SK-N-SH (cell line): ENCODE results near the gene GALNTL6. TPM values are rescaled to one million over a fixed set of nuclear protein-coding genes. Genes with fewer than 3 reads are reported as not detected.

Experiments used
- CTCF ChIA-PET: fragments of 300-600, 350-600 bp; formaldehyde crosslinking; extraction: SDS; loops from one replicate; lab custom pipeline; 2021; lab: Yijun Ruan, JAX
- POLR2A ChIA-PET: fragments of 350-600 bp; sonication (Branson Sonifier 250); formaldehyde crosslinking; extraction: SDS; loops from one replicate; lab custom pipeline; 2020; ENCODE audit warnings: antibody characterized with exemption, inconsistent platforms; lab: Yijun Ruan, JAX
- DNase-seq: peaks from one replicate; pipeline ENCODE4 v3.0.0; 2012
- H2AFZ ChIP-seq: fragments of 200-600 bp; sonication (generic); 2 replicates; pipeline ENCODE4 v1.8.1; 2016; ENCODE audit warnings: antibody characterized with exemption, mild to moderate bottlenecking, low read depth
- H3F3A ChIP-seq: fragments of 200-600 bp; sonication (generic); replicated peaks from 2 replicates; pipeline ENCODE3; 2016; ENCODE audit warnings: antibody characterized with exemption, mild to moderate bottlenecking; ENCODE audit not compliant: insufficient read depth
- H3K27ac ChIP-seq, 2 experiments: fragments of 200-500 bp in 1 of 2; fragments of 200-600 bp in 1 of 2; sonication (Bioruptor generic) in 1 of 2; sonication (generic), shearing (Covaris generic) in 1 of 2; 2 replicates each; pipeline versions ENCODE4 v1.5.1 to v1.6.1; 2014 to 2016; ENCODE audit warnings: low read depth in 2 of 2, inconsistent platforms in 1 of 2, low read length in 1 of 2, mild to moderate bottlenecking in 1 of 2, mixed read lengths in 1 of 2
- H3K27me3 ChIP-seq: fragments of 200-600 bp; sonication (generic), shearing (Covaris generic); 2 replicates; pipeline ENCODE4 v1.6.1; 2016; ENCODE audit warnings: mixed run types; ENCODE audit not compliant: insufficient read depth
- H3K36me3 ChIP-seq, 2 experiments: fragments of 200-500 bp in 1 of 2; fragments of 200-600 bp in 1 of 2; sonication (Bioruptor generic) in 1 of 2; sonication (generic) in 1 of 2; replicated peaks in 1 of 2; 2 replicates each; pipeline versions ENCODE3 to v1.5.1; 2014 to 2016; ENCODE audit warnings: low read length in 1 of 2, mild to moderate bottlenecking in 1 of 2; ENCODE audit not compliant: insufficient read depth in 2 of 2, control insufficient read depth in 1 of 2
- H3K4me1 ChIP-seq, 2 experiments: fragments of 200-500 bp in 1 of 2; fragments of 200-600 bp in 1 of 2; sonication (Bioruptor generic) in 1 of 2; sonication (generic), shearing (Covaris generic) in 1 of 2; 2 replicates each; pipeline versions ENCODE4 v1.5.1 to v1.6.1; 2014 to 2016; ENCODE audit warnings: low read depth in 1 of 2, low read length in 1 of 2, mixed run types in 1 of 2; ENCODE audit not compliant: insufficient read depth in 2 of 2, control insufficient read depth in 1 of 2
- H3K4me2 ChIP-seq: fragments of 200-600 bp; sonication (generic), shearing (Covaris generic); 2 replicates; pipeline ENCODE4 v1.6.1; 2017; ENCODE audit warnings: mixed run types
- H3K4me3 ChIP-seq, 2 experiments: fragments of 200-500 bp in 1 of 2; fragments of 200-600 bp in 1 of 2; sonication (Bioruptor generic) in 1 of 2; sonication (generic), shearing (Covaris generic) in 1 of 2; 2 replicates each; pipeline versions ENCODE4 v1.5.1 to v1.8.1; 2014 to 2016; ENCODE audit warnings: low read depth in 2 of 2, inconsistent platforms in 1 of 2, low read length in 1 of 2, mild to moderate bottlenecking in 1 of 2, mixed read lengths in 1 of 2, moderate library complexity in 1 of 2
- H3K79me2 ChIP-seq: fragments of 200-600 bp; sonication (generic); 2 replicates; pipeline ENCODE4 v1.8.1; 2017; ENCODE audit warnings: mild to moderate bottlenecking; ENCODE audit not compliant: insufficient read depth
- H3K9ac ChIP-seq: fragments of 200-600 bp; sonication (generic); 2 replicates; pipeline ENCODE4 v1.6.1; 2017; ENCODE audit warnings: mixed run types
- H3K9me2 ChIP-seq: fragments of 200-600 bp; sonication (generic); 2 replicates; pipeline ENCODE4 v1.6.1; 2017; ENCODE audit warnings: mixed run types
- H3K9me3 ChIP-seq: fragments of 200-600 bp; sonication (generic); 2 replicates; pipeline ENCODE4 v1.6.1; 2017; ENCODE audit warnings: mixed run types, mild to moderate bottlenecking, moderate library complexity
- H4K20me1 ChIP-seq: fragments of 200-600 bp; sonication (generic); 2 replicates; pipeline ENCODE4 v1.6.1; 2017; ENCODE audit warnings: mild to moderate bottlenecking, mixed run types; ENCODE audit not compliant: insufficient read depth
- EP300 ChIP-seq, 2 experiments: IDR thresholded peaks; 2 replicates each; pipeline versions ENCODE4 v1.4.0 to v1.6.1; 2012; ENCODE audit warnings: borderline replicate concordance in 1 of 2, low read depth in 1 of 2, low read length in 1 of 2
- EZH2phosphoT487 ChIP-seq: fragments of 200-600 bp; sonication (generic); IDR thresholded peaks from 2 replicates; pipeline ENCODE4 v1.6.1; 2017; ENCODE audit warnings: low read depth, mixed run types, mild to moderate bottlenecking, antibody characterized with exemption, moderate library complexity, borderline replicate concordance
- MXI1 ChIP-seq: IDR thresholded peaks from 2 replicates; pipeline ENCODE4 v1.6.1; 2012; ENCODE audit warnings: mild to moderate bottlenecking, low read depth, low read length, improper control_type of control experiment
- NRF1 ChIP-seq: IDR thresholded peaks from 2 replicates; pipeline ENCODE4 v1.6.1; 2012; ENCODE audit warnings: low read depth, mild to moderate bottlenecking, low read length
- RFX5 ChIP-seq: IDR thresholded peaks from 2 replicates; pipeline ENCODE4 v1.6.1; 2012; ENCODE audit warnings: mild to moderate bottlenecking, improper control_type of control experiment, low read length
- TAF1 ChIP-seq: IDR thresholded peaks from 2 replicates; pipeline ENCODE4 v1.6.1; 2012; ENCODE audit warnings: low read depth, mild to moderate bottlenecking, low read length, moderate library complexity, borderline replicate concordance
- TCF12 ChIP-seq: IDR thresholded peaks from 2 replicates; pipeline ENCODE4 v1.4.0; 2012
- TEAD4 ChIP-seq: IDR thresholded peaks from 2 replicates; pipeline ENCODE4 v1.4.0; 2012; ENCODE audit warnings: mild to moderate bottlenecking, borderline replicate concordance; ENCODE audit not compliant: insufficient read depth
- WGBS: methylation state at CpG from one replicate; pipeline ENCODE4 v1.1.6; 2017; ENCODE audit warnings: low lambda C conversion rate; 5-methylcytosine and 5-hydroxymethylcytosine counted together
- polyA plus RNA-seq, 3 experiments: library from polyadenylated mRNA; depleted of rRNA; stranded (reverse); fragments of >200 nt; gene quantifications; 2 replicates each; pipeline ENCODE4 v1.2.3, GENCODE V29; 2012
- TF ChIP-seq, protein P1 (sequence below): IDR thresholded peaks from 2 replicates; pipeline ENCODE4; 2012

The GALNTL6 gene
- polyA plus RNA-seq, 1 of the 3 experiments (the other 2 are of a cell fraction), result 0.07 TPM

- WGBS, result 50% methylated on average over 4 of the region's 4 CpGs
- H2AFZ ChIP-seq, result no peak overlapping the region
Observed at GRCh38 chr4:173061160-173061559, 1248.0 kb downstream of the GALNTL6 start.

DNA sequence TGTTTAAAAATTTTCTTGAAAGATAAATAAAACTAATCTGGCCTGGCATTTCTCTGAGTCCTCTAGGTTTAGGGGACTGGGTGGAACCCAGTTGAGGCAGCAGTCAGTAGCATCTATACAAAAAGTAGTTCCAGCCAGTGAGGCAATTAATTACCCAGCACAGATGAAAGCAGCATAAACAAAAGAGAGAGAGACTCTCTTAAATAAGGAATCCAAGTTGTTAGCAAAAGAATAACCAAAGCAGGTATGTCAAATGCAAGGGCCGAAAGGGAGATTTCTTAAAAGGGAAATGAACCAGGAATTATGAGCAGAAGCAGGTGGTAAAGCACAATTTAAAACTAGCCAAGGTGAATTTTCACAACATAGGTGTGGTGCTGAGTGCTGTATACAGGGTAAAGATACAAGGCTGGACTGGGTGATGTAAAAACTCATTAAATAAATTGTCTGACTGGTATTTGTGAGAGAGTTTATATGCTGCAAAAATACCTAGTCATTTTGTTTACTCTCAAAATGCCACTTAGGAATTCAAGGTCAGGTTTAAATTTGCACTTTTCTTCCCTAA is 1260.8 kb downstream of the GALNTL6 start:
- CTCF ChIA-PET, result no interaction called here
- Histone ChIP-seq H3K9me2 (no peaks in the 10 kb centered on the region), H3K4me2 (no peak overlapping the region), H3K79me2 (no peaks in the 10 kb centered on the region), H3K36me3 (no peaks in the 10 kb centered on the region), H3K9ac (no peak overlapping the region), H3K4me1 (no peaks in the 10 kb centered on the region; a peak in 1 of 4 replicates), H3K9me3 (peaks cover 5% of the 10 kb centered on the region; the same call in 1 of the 2 replicates), H3F3A (no peaks in the 10 kb centered on the region), H3K27ac (no peak overlapping the region; a peak in 1 of 4 replicates), H4K20me1 (no peaks in the 10 kb centered on the region), H3K27me3 (no peaks in the 10 kb centered on the region), H2AFZ (no peak overlapping the region), H3K4me3 (no peak overlapping the region)
- POLR2A ChIA-PET, result no interaction called here
- TF ChIP-seq RFX5, result no peak
- no peak for DNase-seq
- WGBS, result 73% methylated on average over 1 of the region's 1 CpG

More at GRCh38 chr4:173061160-173061559, 1248.0 kb downstream of the GALNTL6 start:
- no peaks in the 10 kb centered on the region for H3K9me2 ChIP-seq
- DNase-seq, result no peak
- no peaks in the 10 kb centered on the region for H3K79me2 ChIP-seq
- H3K4me2 ChIP-seq, result no peak overlapping the region
- TF ChIP-seq TCF12 (no peak), EP300 (IDR thresholded peaks at IDR 0.05; ENCODE audit: borderline replicate concordance in 1 of 2, low read depth in 1 of 2, low read length in 1 of 2) (no peak), EZH2phosphoT487 (no peak), MXI1 (no peak), NRF1 (no peak)
- H4K20me1 ChIP-seq, result no peaks in the 10 kb centered on the region
- no peak overlapping the region for H3K4me3 ChIP-seq
- H3K9ac ChIP-seq, result no peak overlapping the region
- H3K9me3 ChIP-seq, result no peaks in the 10 kb centered on the region
- no peaks in the 10 kb centered on the region for H3K36me3 ChIP-seq
- H3K27ac ChIP-seq, result no peak overlapping the region
- CTCF ChIA-PET, result no interaction called here
- H3F3A ChIP-seq, result no peaks in the 10 kb centered on the region
- H3K27me3 ChIP-seq, result no peaks in the 10 kb centered on the region
- H3K4me1 ChIP-seq, result no peaks in the 10 kb centered on the region
- POLR2A ChIA-PET, result no interaction called here

DNA sequence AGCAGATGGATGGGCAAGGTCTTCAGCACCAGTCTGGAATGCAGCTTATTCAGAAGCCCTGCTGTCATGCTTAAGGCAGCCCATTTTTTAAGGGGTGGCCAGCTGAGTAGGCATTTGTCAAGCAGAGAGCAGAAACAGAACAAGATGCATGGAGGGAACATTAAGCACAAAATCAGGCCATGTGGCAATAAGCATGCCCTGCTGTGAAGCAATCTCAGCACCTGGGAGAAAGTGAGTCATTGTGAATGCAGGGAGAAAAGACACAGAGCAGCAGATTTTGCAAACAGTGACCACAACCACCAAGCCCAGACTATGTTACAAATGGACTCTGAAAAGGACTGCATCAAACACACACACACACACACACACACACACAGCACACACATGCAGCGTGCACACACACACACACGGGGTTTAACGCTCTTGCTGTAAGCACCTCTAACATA is 1261.3 kb downstream of the GALNTL6 start:
- Histone ChIP-seq H3K27me3 (no peaks in the 10 kb centered on the region), H3K36me3 (no peaks in the 10 kb centered on the region), H3F3A (no peaks in the 10 kb centered on the region), H3K9me2 (no peaks in the 10 kb centered on the region), H3K4me3 (no peak overlapping the region), H3K27ac (no peak overlapping the region), H3K79me2 (no peaks in the 10 kb centered on the region), H3K9ac (no peak overlapping the region), H3K4me1 (no peaks in the 10 kb centered on the region; a peak in 1 of 4 replicates), H3K9me3 (peaks cover 3% of the 10 kb centered on the region; the same call in 1 of the 2 replicates), H2AFZ (no peak overlapping the region), H3K4me2 (no peak overlapping the region), H4K20me1 (no peaks in the 10 kb centered on the region)
- no peak for DNase-seq
- TF ChIP-seq TCF12 (peak; percentile 59), TAF1 (no peak), TEAD4 (no peak)
- TF ChIP-seq, protein P1, sequence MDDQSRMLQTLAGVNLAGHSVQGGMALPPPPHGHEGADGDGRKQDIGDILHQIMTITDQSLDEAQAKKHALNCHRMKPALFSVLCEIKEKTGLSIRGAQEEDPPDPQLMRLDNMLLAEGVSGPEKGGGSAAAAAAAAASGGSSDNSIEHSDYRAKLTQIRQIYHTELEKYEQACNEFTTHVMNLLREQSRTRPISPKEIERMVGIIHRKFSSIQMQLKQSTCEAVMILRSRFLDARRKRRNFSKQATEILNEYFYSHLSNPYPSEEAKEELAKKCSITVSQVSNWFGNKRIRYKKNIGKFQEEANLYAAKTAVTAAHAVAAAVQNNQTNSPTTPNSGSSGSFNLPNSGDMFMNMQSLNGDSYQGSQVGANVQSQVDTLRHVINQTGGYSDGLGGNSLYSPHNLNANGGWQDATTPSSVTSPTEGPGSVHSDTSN, result 0 out of 2 replicates have a peak, but pooled peaks have one; percentile 27
- 82% methylated on average over 3 of the region's 3 CpGs for WGBS
- ChIA-PET CTCF (no interaction called here), POLR2A (no interaction called here)
